H1 (cell line): Measurements from ENCODE around the gene GXYLT1.

Experiments
- BACH1 ChIP-seq: IDR thresholded peaks from 2 replicates; pipeline ENCODE4 v1.6.1; 2012; ENCODE audit warnings: low read length, improper control_type of control experiment
- PHF8 ChIP-seq: fragments of 200-600 bp; sonication (generic); conservative IDR thresholded peaks from 2 replicates; pipeline ENCODE4 v1.7.1; 2012; ENCODE audit warnings: low read depth, mild to moderate bottlenecking, inconsistent platforms, low read length, moderate library complexity
- POLR2A ChIP-seq, 2 experiments: IDR thresholded peaks; 1 replicate in 1 of 2; 2 replicates in 1 of 2; pipeline ENCODE4 v1.6.1; 2011; ENCODE audit warnings: low read depth in 2 of 2, low read length in 2 of 2, mild to moderate bottlenecking in 2 of 2; ENCODE audit errors: control extremely low read depth in 1 of 2
- TF ChIP-seq, protein P1 (sequence below): IDR thresholded peaks from 2 replicates; pipeline ENCODE4 v1.6.1; 2012; ENCODE audit warnings: low read length, inconsistent platforms
- TF ChIP-seq, protein P2 (sequence below), 3 experiments: IDR thresholded peaks; 1 replicate in 2 of 3; 2 replicates in 1 of 3; pipeline versions ENCODE4 v1.5.1 to v1.6.1; 2011; ENCODE audit warnings: low read length in 3 of 3, mild to moderate bottlenecking in 3 of 3, inconsistent platforms in 2 of 3, low read depth in 1 of 3, moderate library complexity in 1 of 3; ENCODE audit not compliant: insufficient read depth in 1 of 3; ENCODE audit errors: control extremely low read depth in 1 of 3

DNA sequence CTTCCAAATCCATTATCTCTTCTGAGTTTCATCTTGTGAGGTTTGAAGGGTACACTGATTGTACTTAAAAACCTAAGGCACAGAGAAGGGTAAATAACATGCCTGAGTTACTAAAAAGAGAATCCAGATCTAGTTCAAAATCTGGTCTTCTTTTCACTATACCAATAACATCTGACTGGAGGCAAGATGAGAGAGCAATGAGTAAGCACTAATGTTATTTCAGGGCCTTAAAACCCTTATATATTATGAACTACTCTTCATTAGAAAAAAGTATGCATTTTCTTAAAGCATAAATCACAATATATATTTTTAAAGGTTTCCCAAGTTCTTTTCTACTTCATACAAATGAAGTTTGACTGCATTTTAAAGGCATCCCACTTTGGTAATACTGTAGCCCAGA is 60.2 kb downstream of the GXYLT1 start:
- TF ChIP-seq, protein P1, sequence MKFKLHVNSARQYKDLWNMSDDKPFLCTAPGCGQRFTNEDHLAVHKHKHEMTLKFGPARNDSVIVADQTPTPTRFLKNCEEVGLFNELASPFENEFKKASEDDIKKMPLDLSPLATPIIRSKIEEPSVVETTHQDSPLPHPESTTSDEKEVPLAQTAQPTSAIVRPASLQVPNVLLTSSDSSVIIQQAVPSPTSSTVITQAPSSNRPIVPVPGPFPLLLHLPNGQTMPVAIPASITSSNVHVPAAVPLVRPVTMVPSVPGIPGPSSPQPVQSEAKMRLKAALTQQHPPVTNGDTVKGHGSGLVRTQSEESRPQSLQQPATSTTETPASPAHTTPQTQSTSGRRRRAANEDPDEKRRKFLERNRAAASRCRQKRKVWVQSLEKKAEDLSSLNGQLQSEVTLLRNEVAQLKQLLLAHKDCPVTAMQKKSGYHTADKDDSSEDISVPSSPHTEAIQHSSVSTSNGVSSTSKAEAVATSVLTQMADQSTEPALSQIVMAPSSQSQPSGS, result no peak
- TF ChIP-seq, protein P2, sequence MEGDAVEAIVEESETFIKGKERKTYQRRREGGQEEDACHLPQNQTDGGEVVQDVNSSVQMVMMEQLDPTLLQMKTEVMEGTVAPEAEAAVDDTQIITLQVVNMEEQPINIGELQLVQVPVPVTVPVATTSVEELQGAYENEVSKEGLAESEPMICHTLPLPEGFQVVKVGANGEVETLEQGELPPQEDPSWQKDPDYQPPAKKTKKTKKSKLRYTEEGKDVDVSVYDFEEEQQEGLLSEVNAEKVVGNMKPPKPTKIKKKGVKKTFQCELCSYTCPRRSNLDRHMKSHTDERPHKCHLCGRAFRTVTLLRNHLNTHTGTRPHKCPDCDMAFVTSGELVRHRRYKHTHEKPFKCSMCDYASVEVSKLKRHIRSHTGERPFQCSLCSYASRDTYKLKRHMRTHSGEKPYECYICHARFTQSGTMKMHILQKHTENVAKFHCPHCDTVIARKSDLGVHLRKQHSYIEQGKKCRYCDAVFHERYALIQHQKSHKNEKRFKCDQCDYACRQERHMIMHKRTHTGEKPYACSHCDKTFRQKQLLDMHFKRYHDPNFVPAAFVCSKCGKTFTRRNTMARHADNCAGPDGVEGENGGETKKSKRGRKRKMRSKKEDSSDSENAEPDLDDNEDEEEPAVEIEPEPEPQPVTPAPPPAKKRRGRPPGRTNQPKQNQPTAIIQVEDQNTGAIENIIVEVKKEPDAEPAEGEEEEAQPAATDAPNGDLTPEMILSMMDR (IDR thresholded peaks at IDR 0.05; ENCODE audit: control extremely low read depth in 1 of 3, insufficient read depth in 1 of 3, low read depth in 1 of 3, low read length in 3 of 3), result no peak
- TF ChIP-seq PHF8 (no peak), BACH1 (no peak), POLR2A (IDR thresholded peaks at IDR 0.05; ENCODE audit: control extremely low read depth in 1 of 2, low read depth in 2 of 2, low read length in 2 of 2) (no peak)
